GM12865 (cell line): ENCODE data around the gene OPRL1.

Source experiments
- DNase-seq: peaks from one replicate; pipeline ENCODE4 v3.0.0; 2010; ENCODE audit warnings: low read depth
- H3K4me3 ChIP-seq: 2 replicates; pipeline ENCODE4 v1.5.1; 2011; ENCODE audit warnings: mild to moderate bottlenecking, low read depth, low read length, control low read depth
- TF ChIP-seq, protein P1 (sequence below): IDR thresholded peaks from 2 replicates; pipeline ENCODE4 v1.5.1; 2011; ENCODE audit warnings: low read length, control low read depth, low read depth, inconsistent platforms; ENCODE audit not compliant: insufficient read depth; ENCODE audit errors: missing control alignments

OPRL1 gene

DNA sequence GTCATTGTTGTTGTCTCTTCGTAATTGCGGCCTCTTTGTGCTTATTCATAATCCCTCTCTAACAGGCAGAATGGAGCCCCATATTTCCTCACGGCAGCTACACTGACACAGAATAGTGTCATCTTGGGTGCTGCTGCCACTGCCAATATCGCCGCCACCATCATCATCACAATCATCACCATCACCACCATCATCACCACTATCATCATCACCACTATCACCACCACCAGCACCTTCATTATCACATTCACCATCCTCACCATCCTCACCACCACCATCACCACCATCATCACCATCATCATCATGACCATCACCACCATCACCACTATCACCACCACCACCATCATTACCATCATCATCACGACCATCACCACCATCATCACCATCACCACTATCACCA is 16.7 kb downstream of the OPRL1 start:
- TF ChIP-seq, protein P1, sequence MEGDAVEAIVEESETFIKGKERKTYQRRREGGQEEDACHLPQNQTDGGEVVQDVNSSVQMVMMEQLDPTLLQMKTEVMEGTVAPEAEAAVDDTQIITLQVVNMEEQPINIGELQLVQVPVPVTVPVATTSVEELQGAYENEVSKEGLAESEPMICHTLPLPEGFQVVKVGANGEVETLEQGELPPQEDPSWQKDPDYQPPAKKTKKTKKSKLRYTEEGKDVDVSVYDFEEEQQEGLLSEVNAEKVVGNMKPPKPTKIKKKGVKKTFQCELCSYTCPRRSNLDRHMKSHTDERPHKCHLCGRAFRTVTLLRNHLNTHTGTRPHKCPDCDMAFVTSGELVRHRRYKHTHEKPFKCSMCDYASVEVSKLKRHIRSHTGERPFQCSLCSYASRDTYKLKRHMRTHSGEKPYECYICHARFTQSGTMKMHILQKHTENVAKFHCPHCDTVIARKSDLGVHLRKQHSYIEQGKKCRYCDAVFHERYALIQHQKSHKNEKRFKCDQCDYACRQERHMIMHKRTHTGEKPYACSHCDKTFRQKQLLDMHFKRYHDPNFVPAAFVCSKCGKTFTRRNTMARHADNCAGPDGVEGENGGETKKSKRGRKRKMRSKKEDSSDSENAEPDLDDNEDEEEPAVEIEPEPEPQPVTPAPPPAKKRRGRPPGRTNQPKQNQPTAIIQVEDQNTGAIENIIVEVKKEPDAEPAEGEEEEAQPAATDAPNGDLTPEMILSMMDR = no peak
- DNase-seq = no peak
- no peak overlapping the region for H3K4me3 ChIP-seq

DNA sequence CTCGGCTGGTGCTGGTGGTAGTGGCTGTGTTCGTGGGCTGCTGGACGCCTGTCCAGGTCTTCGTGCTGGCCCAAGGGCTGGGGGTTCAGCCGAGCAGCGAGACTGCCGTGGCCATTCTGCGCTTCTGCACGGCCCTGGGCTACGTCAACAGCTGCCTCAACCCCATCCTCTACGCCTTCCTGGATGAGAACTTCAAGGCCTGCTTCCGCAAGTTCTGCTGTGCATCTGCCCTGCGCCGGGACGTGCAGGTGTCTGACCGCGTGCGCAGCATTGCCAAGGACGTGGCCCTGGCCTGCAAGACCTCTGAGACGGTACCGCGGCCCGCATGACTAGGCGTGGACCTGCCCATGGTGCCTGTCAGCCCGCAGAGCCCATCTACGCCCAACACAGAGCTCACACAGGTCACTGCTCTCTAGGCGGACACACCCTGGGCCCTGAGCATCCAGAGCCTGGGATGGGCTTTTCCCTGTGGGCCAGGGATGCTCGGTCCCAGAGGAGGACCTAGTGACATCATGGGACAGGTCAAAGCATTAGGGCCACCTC is 18.7 kb downstream of the OPRL1 start:
- DNase-seq = no peak
- TF ChIP-seq, protein P1 = no peak
- H3K4me3 ChIP-seq = no peak overlapping the region

DNA sequence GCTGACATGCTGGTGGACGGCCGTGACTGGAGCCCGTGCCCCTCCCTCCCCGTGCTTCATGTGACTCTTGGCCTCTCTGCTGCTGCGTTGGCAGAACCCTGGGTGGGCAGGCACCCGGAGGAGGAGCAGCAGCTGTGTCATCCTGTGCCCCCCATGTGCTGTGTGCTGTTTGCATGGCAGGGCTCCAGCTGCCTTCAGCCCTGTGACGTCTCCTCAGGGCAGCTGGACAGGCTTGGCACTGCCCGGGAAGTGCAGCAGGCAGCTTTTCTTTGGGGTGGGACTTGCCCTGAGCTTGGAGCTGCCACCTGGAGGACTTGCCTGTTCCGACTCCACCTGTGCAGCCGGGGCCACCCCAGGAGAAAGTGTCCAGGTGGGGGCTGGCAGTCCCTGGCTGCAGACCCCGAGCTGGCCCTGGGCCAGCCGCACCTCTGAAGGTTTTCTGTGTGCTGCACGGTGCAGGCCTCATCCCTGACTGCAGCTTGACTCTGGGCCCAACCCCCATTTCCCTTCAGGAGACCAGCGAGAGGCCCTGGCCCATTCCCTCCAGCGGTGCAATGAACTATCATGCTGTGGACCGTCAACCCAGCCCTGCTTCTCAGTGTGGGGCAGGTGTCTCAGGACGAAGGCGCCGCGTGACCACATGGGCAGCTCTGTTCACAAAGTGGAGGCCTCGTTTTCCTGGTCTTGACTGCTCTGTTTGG is 19.4 kb downstream of the OPRL1 start:
- TF ChIP-seq, protein P1 = no peak
- H3K4me3 ChIP-seq = no peak overlapping the region
- no peak for DNase-seq

DNA sequence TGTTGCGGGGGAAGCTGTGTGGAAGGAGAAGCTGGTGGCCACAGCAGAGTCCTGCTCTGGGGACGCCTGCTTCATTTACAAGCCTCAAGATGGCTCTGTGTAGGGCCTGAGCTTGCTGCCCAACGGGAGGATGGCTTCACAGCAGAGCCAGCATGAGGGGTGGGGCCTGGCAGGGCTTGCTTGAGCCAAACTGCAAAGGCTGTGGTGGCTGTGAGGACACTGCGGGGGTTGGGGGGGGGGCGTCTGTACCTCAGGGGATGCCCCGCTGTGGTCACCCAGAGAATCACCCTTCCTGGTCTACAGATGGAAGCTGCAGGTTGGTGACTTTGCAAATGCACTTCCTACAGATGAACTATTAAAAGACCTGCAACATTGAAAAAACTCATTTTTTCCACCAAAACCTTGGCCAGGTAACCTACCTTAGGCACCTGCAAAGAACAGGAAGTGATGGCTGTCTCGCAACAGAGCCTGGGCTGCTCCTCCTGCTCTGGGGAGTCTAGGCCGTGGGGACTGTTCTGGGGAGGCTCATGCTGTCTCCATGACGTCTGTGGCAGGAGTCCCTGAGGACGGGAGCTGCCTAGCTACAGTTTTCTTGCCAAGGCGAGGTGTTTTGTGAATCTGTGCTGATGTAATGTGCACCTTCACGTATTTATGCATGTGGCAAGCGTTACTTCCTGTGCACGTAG is 20.1 kb downstream of the OPRL1 start:
- H3K4me3 ChIP-seq = no peak overlapping the region
- no peak for DNase-seq
- TF ChIP-seq, protein P1 = no peak

DNA sequence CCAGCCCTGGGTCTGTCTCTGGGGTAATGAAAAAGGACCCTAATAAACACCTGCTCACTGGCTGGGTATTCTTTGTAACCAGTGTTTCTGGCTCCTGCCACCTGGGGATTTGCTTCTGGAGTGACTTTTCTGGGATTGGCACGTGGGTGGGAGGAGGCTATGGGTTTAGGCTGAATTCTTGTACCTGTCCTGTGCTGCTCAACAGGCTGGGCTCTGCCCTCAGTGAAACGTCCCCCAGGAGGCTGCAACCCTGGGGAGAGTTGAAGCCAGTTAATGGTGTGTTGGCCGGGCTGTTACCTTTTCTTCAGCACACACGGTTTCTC is 20.6 kb downstream of the OPRL1 start:
- TF ChIP-seq, protein P1 = no peak
- H3K4me3 ChIP-seq = no peak overlapping the region
- no peak for DNase-seq

DNA sequence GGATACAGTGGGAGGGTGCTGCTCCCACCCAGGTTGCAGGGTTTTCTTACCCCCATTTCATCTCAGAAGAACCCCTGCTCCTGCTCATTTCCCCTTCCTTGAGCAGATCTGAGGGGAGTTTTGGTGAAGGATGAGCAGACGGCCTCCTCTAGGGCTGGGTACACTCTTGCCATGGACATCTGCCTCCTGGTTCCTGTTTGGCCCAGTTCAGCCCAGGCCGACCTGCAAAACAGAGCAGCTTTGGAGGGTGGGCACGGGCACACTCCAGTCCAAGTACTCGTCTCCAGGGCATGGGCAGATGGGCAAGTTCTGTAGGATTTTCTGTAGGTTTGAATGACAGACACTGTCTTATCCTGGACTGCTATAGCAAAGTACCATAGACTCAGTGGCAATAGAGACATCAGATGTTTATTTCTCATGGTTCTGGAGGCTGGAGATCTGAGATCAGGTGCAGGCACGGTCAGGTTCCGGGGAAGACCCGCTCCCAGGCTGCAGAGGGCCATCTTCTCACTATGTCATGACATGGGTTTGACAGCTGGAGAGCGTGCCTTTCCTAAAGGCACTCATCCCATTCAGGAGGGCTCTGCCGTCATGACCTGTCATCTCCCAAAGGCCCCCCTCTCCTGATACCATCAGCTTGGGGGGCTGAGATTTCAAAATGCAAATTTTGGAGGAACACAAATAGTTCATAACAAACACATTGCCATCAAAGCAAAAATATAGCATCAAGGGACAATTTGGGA is 21.2 kb downstream of the OPRL1 start:
- TF ChIP-seq, protein P1 = no peak
- no peak overlapping the region for H3K4me3 ChIP-seq
- no peak for DNase-seq
